Measurements from ENCODE around the gene RXRA. TPM values are rescaled to one million over a fixed set of nuclear protein-coding genes. Genes with fewer than 3 reads are reported as not detected.

The RXRA gene
- total RNA-seq, 6 experiments from 2014 or later = 105 to 165 (median 131) TPM

GRCh38 chr9:134368571-134368970 lies 42.3 kb downstream of the RXRA start:
- intact Hi-C loops (cut with DNase I) = no loop called here
- H3K27ac ChIP-seq = peak overlapping the region in 1 of 3 donors; percentile 67
- H3K4me1 ChIP-seq = peaks cover 2 to 91% (median 63%) of the 10 kb centered on the region in 4 donors
- H3K36me3 ChIP-seq = no peaks in the 10 kb centered on the region
- TF ChIP-seq, protein P1, sequence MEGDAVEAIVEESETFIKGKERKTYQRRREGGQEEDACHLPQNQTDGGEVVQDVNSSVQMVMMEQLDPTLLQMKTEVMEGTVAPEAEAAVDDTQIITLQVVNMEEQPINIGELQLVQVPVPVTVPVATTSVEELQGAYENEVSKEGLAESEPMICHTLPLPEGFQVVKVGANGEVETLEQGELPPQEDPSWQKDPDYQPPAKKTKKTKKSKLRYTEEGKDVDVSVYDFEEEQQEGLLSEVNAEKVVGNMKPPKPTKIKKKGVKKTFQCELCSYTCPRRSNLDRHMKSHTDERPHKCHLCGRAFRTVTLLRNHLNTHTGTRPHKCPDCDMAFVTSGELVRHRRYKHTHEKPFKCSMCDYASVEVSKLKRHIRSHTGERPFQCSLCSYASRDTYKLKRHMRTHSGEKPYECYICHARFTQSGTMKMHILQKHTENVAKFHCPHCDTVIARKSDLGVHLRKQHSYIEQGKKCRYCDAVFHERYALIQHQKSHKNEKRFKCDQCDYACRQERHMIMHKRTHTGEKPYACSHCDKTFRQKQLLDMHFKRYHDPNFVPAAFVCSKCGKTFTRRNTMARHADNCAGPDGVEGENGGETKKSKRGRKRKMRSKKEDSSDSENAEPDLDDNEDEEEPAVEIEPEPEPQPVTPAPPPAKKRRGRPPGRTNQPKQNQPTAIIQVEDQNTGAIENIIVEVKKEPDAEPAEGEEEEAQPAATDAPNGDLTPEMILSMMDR (IDR thresholded peaks at IDR 0.05) = no peak
- TF ChIP-seq POLR2A (IDR thresholded peaks at IDR 0.05) = no peak
- no peak for ATAC-seq
- no peaks in the 10 kb centered on the region for H3K9me3 ChIP-seq
- no peak for DNase-seq
- no peak overlapping the region for H3K4me3 ChIP-seq
- 68% methylated on average over 3 of the region's 3 CpGs for WGBS (ENCODE audit: insufficient coverage, low coverage, low lambda C conversion rate, missing lambda C conversion rate)
- no peaks in the 10 kb centered on the region for H3K27me3 ChIP-seq

DNA sequence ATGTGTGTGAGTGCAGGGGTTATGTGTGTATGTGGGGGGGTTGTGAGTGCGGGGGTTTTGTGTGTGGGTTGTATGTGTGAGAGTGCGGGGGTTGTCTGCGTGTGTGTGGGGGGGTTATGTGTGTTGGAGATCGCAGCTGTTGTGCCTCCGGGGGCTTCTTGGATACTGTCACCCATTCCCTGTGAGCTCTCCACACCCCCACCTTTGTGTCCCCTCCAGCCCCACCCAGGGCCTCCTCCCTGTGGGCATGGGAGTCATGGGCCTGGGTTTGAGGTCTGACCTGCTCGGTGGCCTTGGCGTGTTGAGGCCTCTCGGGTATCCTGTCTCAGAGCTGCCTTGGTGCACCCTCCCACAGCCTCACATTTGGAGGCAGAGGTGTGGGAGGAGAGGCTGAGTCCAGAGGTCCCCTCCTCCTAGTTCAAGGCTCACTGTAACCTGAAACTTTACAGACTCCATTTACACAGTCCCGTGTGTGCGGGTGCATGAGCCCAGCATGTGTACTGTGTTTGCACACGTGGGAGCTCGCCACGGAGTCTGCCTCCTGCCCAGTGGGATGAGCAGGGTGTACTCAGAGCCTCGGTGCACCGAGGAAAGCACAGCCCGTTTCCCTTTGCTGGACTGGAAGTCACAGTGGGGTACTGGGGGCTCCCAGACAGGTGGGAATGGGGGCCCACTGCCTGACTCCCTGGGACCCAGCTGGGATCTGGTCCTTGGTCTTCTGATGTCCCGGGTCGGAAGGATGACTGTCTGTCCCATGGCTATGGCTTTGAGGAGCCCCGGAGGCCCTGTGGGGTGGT lies 43.4 kb downstream of the RXRA start:
- Histone ChIP-seq H3K4me3 (peak overlapping the region in 1 of 3 donors; percentile 11), H3K27ac (peak overlapping the region; percentile 94 to 96 (median 94)), H3K4me1 (peaks cover 2 to 91% (median 64%) of the 10 kb centered on the region in 4 donors), H3K27me3 (no peaks in the 10 kb centered on the region), H3K9me3 (no peaks in the 10 kb centered on the region), H3K36me3 (no peaks in the 10 kb centered on the region)
- intact Hi-C loops (cut with DNase I) = no loop called here
- DNase-seq (no peak), ATAC-seq (peak in 2 of 4 donors; percentile 1 to 15)
- WGBS (ENCODE audit: insufficient coverage, low coverage, low lambda C conversion rate, missing lambda C conversion rate) = 29% methylated on average over 11 of the region's 19 CpGs
- no peak for TF ChIP-seq POLR2A (IDR thresholded peaks at IDR 0.05)
- TF ChIP-seq, protein P1 (IDR thresholded peaks at IDR 0.05) = no peak

- Histone ChIP-seq H3K4me1 (peaks cover 2 to 91% (median 66%) of the 10 kb centered on the region in 4 donors), H3K4me3 (peak overlapping the region in 1 of 3 donors; percentile 11), H3K36me3 (no peaks in the 10 kb centered on the region), H3K9me3 (no peaks in the 10 kb centered on the region), H3K27ac (peak overlapping the region; percentile 94 to 96 (median 94)), H3K27me3 (no peaks in the 10 kb centered on the region)
- peak; percentile 76 to 89 (median 88) for DNase-seq
- peak; percentile 17 to 44 (median 28) for ATAC-seq
- 23% methylated on average over 10 of the region's 15 CpGs for WGBS (ENCODE audit: insufficient coverage, low coverage, low lambda C conversion rate, missing lambda C conversion rate)
- intact Hi-C loops (cut with DNase I) = no loop called here
- TF ChIP-seq, protein P1 (IDR thresholded peaks at IDR 0.05) = no peak
- no peak for TF ChIP-seq POLR2A (IDR thresholded peaks at IDR 0.05)
Observed at GRCh38 chr9:134370213-134370492, 43.9 kb downstream of the RXRA start.

DNA sequence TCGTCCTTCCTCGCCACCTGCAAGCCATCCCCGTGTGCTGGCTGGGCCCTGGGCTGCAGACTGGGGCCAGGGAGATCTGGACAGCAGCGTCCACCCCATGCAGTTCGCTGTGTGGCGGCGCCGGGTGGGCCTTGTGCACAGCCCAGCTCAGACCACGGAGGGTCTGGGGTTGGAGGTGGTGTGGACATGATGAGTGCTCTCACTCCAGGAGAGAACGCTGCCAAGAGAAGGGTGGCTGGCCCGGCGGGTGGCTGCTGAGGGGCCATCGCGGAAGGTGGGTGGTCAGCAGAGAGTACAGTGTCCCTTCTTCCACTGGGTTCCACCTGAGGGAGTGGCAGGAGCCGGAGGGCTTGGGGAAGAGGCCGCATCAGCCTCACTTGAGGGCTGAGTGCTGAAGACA lies 44.4 kb downstream of the RXRA start:
- DNase-seq = no peak

More for the DNA sequence above, 44.4 kb downstream of the RXRA start:
- intact Hi-C loops (cut with DNase I) = no loop called here
- Histone ChIP-seq H3K4me3 (no peak overlapping the region), H3K4me1 (peaks cover 2 to 91% (median 63%) of the 10 kb centered on the region in 4 donors), H3K27me3 (no peaks in the 10 kb centered on the region), H3K9me3 (no peaks in the 10 kb centered on the region), H3K27ac (peak overlapping the region; percentile 94 to 96 (median 94)), H3K36me3 (no peaks in the 10 kb centered on the region)
- ATAC-seq = no peak
- 82% methylated on average over 11 of the region's 16 CpGs for WGBS (ENCODE audit: insufficient coverage, low coverage, low lambda C conversion rate, missing lambda C conversion rate)
- no peak for TF ChIP-seq POLR2A (IDR thresholded peaks at IDR 0.05)
- TF ChIP-seq, protein P1 (IDR thresholded peaks at IDR 0.05) = no peak
